Activated CD4-positive, alpha-beta memory T cell treated with anti-CD3 and anti-CD28 coated beads for 36 hours (primary cell): Measurements from ENCODE around the gene FATE1. TPM values are rescaled to one million over a fixed set of nuclear protein-coding genes. Genes with fewer than 3 reads are reported as not detected.
A peak's percentile ranks its signal among the peaks of the same experiment; 100 is the strongest.

Experiments
- CTCF ChIA-PET: fragments of 350-600 bp; sonication (Branson Sonifier 250); formaldehyde crosslinking; loops from one replicate; lab custom pipeline; 2021; ENCODE audit warnings: antibody characterized with exemption, inconsistent platforms; lab: Charles Lee
- POLR2A ChIA-PET: fragments of 350-600 bp; sonication (Branson Sonifier 250); formaldehyde crosslinking; loops from one replicate; lab custom pipeline; 2021; ENCODE audit warnings: antibody characterized with exemption; lab: Charles Lee
- DNase-seq: peaks from one replicate; pipeline ENCODE4 v3.0.0-alpha.2; 2020
- H3K27ac Mint-ChIP-seq: one replicate; pipeline ENCODE4 v1.8.0; 2021; ENCODE audit warnings: mixed read lengths
- H3K27me3 Mint-ChIP-seq: one replicate; pipeline ENCODE4 v1.8.0; 2021; ENCODE audit warnings: mixed read lengths
- H3K36me3 Mint-ChIP-seq: one replicate; pipeline ENCODE4 v1.8.0; 2021; ENCODE audit warnings: mixed read lengths
- H3K4me1 Mint-ChIP-seq: one replicate; pipeline ENCODE4 v1.8.0; 2021; ENCODE audit warnings: low read depth, mixed read lengths
- H3K4me3 Mint-ChIP-seq: one replicate; pipeline ENCODE4 v1.8.0; 2021; ENCODE audit warnings: mild to moderate bottlenecking, mixed read lengths
- H3K9me3 Mint-ChIP-seq: one replicate; pipeline ENCODE4 v1.8.0; 2021; ENCODE audit warnings: mixed read lengths
- intact Hi-C: fragments of 100-400 bp; cut with micrococcal nuclease; formaldehyde crosslinking; loops from one replicate; pipeline ENCODE4 v1.15.1; 2023
- total RNA-seq, 2 experiments: library from RNA; stranded (reverse); gene quantifications; one replicate each; pipeline ENCODE4 v1.2.3, GENCODE V29; 2021

FATE1 gene
- total RNA-seq, 2 experiments from 2014 or later, result not detected

DNA sequence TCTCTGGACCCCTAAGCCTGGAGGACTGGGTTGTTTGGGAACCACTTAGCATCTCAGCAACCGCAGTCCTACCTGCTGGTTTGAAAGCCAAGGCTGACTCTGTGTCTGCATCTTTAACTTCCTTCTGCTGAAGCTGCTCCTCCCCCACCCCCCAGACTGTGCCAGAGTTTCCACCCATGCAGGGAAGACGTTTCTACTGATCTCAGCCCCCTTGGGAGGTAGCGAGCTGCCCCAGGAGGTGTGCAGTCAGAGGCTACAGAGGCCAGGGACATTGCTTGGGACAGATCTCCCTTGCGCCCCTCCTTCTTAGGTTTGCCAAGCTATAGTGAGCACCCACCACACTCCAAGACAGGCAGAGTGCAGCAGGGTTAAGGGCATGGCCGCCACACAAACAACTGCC, 4.7 kb upstream of the FATE1 start:
- DNase-seq, result no peak
- CTCF ChIA-PET, result no interaction called here
- POLR2A ChIA-PET, result no interaction called here
- Mint-ChIP-seq H3K4me3 (no peak overlapping the region), H3K27me3 (peaks cover 2% of the 10 kb centered on the region), H3K27ac (no peak overlapping the region), H3K36me3 (no peaks in the 10 kb centered on the region), H3K9me3 (no peaks in the 10 kb centered on the region), H3K4me1 (no peaks in the 10 kb centered on the region)
- intact Hi-C loops, result no loop called here

DNA sequence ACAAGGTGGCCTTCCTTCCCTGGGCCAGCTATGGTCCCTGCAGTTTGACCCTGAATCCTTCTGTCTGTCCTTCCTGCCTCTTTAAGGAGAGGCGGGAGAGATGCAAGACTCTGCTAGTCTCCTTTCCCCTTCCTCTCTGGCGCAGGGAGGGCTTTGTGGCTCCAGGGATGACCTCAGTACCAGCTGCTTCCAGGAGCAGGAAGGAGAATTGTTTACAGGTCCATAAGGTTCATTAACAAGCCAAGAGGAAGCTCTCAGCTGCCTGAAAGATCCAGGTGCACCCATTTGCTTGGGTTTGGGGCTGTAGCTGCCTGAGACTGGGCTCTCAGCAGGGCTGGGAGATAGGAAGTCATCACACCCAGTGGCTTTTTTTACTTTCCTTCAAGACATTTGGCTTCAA, 4.0 kb upstream of the FATE1 start:
- Mint-ChIP-seq H3K9me3 (no peaks in the 10 kb centered on the region), H3K27ac (no peak overlapping the region), H3K4me3 (no peak overlapping the region), H3K27me3 (peaks cover 2% of the 10 kb centered on the region), H3K4me1 (no peaks in the 10 kb centered on the region), H3K36me3 (no peaks in the 10 kb centered on the region)
- no peak for DNase-seq
- intact Hi-C loops, result no loop called here
- ChIA-PET CTCF (no interaction called here), POLR2A (no interaction called here)

DNA sequence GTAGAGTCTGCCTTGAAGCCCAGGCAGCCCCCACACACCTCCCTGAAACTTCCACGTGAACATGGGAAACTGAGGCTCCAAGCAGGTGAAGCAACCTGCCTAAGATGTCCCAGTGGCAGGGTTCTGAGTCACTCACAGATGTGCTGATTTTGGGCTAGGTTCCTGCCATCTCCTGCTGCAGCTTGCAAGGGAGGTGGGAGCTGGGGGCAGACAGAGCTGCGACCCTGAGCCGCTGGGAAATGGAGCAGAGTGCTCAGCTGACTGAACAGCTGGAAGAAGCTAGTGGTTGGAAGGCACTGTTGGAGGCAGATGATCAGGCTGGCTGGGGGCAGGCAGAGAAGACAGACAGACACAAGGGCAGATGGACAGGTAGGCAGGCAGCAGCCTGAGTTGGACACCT, 3.6 kb upstream of the FATE1 start:
- no peak overlapping the region for H3K27ac Mint-ChIP-seq

DNA sequence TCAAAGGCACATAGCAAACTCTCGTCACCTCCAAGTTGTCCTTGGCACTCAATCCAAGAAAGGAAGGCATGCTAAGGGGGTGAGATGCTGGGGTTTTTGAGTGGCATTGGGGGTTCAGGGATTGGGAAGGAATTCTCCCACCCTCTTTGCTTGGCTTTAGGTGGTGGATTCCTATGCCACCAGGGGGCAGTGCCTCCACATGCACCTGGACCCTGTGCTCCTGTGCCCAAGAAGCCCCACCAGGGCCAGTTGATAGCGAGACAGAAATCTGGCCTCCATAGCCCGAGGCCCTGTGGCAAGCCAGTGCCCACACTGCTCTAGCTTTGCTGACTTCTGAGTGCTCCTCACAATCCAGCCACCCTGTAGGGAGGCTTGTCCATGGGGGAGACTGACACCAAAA, 2.0 kb upstream of the FATE1 start:
- H3K27ac Mint-ChIP-seq, result no peak overlapping the region
- no peak overlapping the region for H3K4me3 Mint-ChIP-seq
- intact Hi-C loops, result no loop called here
- ChIA-PET POLR2A (no interaction called here), CTCF (no interaction called here)
- no peaks in the 10 kb centered on the region for H3K36me3 Mint-ChIP-seq
- peaks cover 2% of the 10 kb centered on the region for H3K27me3 Mint-ChIP-seq
- no peaks in the 10 kb centered on the region for H3K9me3 Mint-ChIP-seq
- no peaks in the 10 kb centered on the region for H3K4me1 Mint-ChIP-seq
- peak; percentile 10 for DNase-seq

More for the DNA sequence above, 3.6 kb upstream of the FATE1 start:
- no peak for DNase-seq
- ChIA-PET CTCF (no interaction called here), POLR2A (no interaction called here)
- intact Hi-C loops, result no loop called here
- Mint-ChIP-seq H3K9me3 (no peaks in the 10 kb centered on the region), H3K4me1 (no peaks in the 10 kb centered on the region), H3K4me3 (no peak overlapping the region), H3K27me3 (peaks cover 2% of the 10 kb centered on the region), H3K36me3 (no peaks in the 10 kb centered on the region)

DNA sequence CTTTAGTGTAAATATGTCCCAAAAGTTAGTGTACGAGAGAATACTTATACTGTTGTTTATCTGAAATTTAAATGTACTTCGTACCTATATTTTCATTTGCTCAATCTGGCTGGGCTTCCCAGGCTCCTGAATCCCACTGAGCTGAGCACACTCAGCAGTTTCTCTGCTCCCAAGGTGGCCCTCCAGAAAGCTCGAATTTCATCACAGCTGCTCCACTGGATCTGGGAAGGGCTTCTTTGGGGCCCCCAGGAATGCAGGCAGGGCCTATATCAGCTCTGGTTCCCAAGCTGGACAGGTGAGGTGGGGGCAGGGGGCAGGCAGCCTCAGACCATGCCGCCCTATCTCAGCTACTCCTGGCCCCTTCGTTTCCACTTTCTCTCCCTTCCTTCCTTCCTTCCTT, 1.5 kb upstream of the FATE1 start:
- intact Hi-C loops, result no loop called here
- Mint-ChIP-seq H3K4me1 (no peaks in the 10 kb centered on the region), H3K27me3 (peaks cover 2% of the 10 kb centered on the region), H3K9me3 (no peaks in the 10 kb centered on the region), H3K27ac (no peak overlapping the region), H3K36me3 (no peaks in the 10 kb centered on the region), H3K4me3 (no peak overlapping the region)
- CTCF ChIA-PET, result no interaction called here
- DNase-seq, result no peak
- POLR2A ChIA-PET, result no interaction called here

DNA sequence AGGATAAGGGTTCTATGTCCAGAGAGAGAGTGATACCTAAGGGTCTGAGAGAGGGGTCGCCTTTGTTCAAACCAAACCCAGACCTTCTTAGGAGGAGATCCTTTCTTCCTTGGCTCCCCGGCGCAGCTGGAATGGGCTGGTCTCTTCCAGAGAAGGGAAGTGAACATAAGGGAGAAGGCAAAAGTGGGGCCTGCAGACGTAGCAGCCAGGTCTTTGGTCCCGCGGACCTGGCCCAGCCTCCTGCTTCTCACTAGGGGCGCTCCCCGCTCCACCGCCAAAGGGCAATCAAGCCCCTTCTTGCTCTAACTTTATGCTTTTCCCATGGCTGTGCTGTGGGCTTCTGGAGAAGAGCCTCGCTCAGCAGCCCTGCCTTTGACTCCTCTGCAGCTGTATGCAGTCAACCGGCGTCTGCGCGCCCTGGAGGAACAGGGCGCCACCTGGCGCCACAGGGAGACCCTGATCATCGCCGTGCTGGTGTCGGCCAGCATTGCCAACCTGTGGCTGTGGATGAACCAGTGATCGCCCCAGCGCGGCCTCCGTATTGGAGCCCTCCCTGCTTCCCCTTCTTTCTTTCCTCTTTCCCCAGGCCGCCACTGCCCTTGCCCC, 6.5 kb downstream of the FATE1 start:
- ChIA-PET POLR2A (no interaction called here), CTCF (interaction anchor here (0.9 kb wide), 1 partner anchor 571 kb away, joined by 3 read pairs; no protein-coding TSS in a partner anchor)
- H3K4me1 Mint-ChIP-seq, result no peaks in the 10 kb centered on the region
- no peaks in the 10 kb centered on the region for H3K9me3 Mint-ChIP-seq
- H3K27ac Mint-ChIP-seq, result no peak overlapping the region
- intact Hi-C loops, result no loop called here
- H3K27me3 Mint-ChIP-seq, result no peaks in the 10 kb centered on the region
- H3K36me3 Mint-ChIP-seq, result no peaks in the 10 kb centered on the region
- H3K4me3 Mint-ChIP-seq, result no peak overlapping the region
- DNase-seq, result peak; percentile 8

DNA sequence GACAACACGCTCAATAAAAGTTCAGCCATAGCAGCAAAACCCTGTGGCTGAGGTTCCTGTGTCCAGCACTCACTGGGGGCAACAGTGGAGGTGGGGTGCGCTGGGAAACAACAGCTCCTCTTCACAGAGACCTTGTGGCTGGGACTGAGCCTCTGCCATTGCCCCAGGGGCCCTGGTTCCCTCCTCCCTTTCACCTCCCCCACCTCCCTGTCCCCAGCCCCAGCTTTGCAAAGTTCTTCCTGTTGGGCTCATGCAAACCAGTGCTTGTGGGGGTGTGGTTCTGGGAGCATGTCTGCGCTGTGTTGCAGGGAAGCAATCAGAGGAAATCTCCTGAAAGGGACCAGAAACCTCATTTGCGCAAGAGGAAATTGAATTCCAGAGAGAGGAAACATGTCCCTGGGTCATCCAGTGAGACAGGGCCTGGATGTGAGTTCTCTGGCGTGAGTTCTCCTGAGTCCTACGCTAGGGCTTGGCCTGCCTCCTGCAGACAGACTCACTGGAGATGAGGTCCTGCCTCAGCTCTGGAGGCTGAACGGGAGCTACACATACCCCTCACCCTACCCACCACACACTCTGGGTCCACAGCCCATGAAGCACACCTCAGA, 7.4 kb downstream of the FATE1 start:
- Mint-ChIP-seq H3K9me3 (no peaks in the 10 kb centered on the region), H3K4me3 (no peak overlapping the region), H3K27ac (no peak overlapping the region), H3K36me3 (no peaks in the 10 kb centered on the region), H3K27me3 (no peaks in the 10 kb centered on the region), H3K4me1 (no peaks in the 10 kb centered on the region)
- no peak for DNase-seq
- intact Hi-C loops, result no loop called here
- CTCF ChIA-PET, result no interaction called here
- POLR2A ChIA-PET, result no interaction called here

DNA sequence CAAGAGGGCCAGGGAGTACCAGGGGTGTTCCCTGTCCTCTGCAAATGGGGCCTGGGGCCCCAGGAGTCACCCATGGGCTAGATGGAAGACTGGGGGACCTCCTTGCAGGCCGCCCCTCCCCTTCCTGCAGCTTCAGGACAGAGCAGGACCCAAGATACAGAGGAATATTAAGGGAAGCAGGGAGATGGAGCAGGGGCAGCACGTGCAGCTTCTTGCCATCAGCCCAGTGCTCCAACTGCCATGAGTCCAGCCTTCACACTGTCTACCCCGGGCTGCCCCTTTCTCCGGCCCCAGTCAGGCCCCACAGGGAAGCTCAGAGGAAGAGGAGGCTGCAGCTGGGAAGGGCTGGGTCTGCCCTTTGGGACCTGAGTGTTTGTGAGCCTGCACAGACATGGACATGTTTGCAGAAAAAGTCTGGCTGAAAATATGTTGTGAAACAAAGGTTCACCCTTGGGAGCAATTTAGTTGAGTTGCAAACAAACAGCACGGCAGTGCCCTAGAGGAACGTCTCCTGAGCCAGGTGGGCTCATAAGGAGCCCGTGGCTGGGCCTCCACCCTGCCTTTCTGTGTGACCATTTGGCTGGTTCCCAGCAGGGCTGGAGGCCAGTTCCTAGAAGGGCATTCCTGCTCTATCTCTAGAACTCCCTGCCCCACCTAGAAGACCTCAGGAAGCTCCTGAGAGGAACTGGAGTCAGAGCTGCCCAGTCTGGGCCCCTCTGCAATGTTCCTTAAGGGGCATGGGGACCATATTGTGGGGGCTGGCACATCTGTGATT, 8.9 kb downstream of the FATE1 start:
- H3K36me3 Mint-ChIP-seq, result no peaks in the 10 kb centered on the region
- CTCF ChIA-PET, result no interaction called here
- no peaks in the 10 kb centered on the region for H3K27me3 Mint-ChIP-seq

DNA sequence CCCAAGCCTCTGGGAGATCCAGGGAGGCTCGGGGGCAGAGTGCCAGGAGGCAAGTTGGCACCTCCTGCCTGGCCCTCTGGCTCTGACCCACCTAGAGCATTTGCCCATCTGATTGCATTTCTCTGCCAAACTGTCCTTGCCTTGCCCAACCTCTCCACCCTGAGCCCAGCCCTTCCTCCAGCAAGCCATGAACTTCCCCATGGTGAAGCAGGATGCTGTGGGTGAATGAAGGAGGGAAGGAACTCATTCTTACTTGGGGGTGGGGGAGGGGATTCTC, 9.4 kb downstream of the FATE1 start:
- H3K27me3 Mint-ChIP-seq, result no peaks in the 10 kb centered on the region
- no peaks in the 10 kb centered on the region for H3K4me1 Mint-ChIP-seq
- ChIA-PET CTCF (no interaction called here), POLR2A (no interaction called here)
- DNase-seq, result no peak
- no peaks in the 10 kb centered on the region for H3K9me3 Mint-ChIP-seq
- H3K36me3 Mint-ChIP-seq, result no peaks in the 10 kb centered on the region
- H3K27ac Mint-ChIP-seq, result no peak overlapping the region
- no peak overlapping the region for H3K4me3 Mint-ChIP-seq
- intact Hi-C loops, result no loop called here

More for the DNA sequence above, 8.9 kb downstream of the FATE1 start:
- DNase-seq, result no peak
- Mint-ChIP-seq H3K9me3 (no peaks in the 10 kb centered on the region), H3K4me3 (no peak overlapping the region), H3K4me1 (no peaks in the 10 kb centered on the region), H3K27ac (no peak overlapping the region)
- POLR2A ChIA-PET, result no interaction called here
- intact Hi-C loops, result no loop called here

DNA sequence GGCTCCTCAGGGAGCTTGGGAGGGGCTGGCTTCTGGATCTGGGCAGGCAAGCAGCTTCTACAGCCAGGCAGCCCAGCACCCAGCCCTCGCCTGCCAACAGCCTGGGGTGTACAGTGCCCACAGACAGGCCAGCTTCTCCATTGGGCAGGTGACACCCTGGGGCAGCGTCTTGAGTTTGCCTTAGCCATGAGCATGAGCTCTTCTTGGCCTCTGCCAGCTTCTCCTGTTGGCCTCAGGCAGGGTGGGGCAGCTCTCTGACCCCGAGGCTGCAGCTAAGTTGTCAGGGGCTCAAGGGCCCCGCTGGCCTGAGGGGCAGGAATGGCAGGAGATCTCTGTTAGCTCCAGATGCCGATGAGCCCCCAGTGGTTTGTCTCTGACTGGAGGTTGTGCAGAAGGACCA, 10.9 kb downstream of the FATE1 start:
- intact Hi-C loops, result no loop called here
- POLR2A ChIA-PET, result no interaction called here
- Mint-ChIP-seq H3K4me3 (no peak overlapping the region), H3K9me3 (no peaks in the 10 kb centered on the region), H3K27ac (no peak overlapping the region), H3K27me3 (no peaks in the 10 kb centered on the region), H3K36me3 (no peaks in the 10 kb centered on the region), H3K4me1 (no peaks in the 10 kb centered on the region)
- CTCF ChIA-PET, result no interaction called here
- DNase-seq, result no peak

DNA sequence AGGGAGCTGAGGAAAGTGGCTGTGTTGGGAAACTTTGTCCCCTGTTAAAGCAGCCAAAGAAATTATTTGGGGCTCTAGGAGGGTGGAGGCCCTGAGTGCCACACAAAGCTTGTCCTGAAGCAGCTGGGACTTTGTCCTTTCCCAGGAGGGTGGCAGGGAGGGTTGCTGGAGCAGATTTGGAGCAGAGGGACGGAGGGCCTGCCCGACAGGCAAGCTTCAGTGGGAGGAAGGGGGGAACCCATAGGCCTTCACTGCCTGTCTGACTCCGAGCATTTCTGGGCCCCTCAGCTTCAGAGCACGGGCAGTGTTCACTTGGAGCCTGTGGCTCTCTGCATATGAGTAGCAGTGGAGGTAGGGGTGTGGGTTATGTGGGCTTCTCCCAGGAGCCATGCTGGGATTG, 11.5 kb downstream of the FATE1 start:
- H3K36me3 Mint-ChIP-seq, result no peaks in the 10 kb centered on the region
- H3K4me3 Mint-ChIP-seq, result no peak overlapping the region
- DNase-seq, result no peak
- POLR2A ChIA-PET, result no interaction called here
- intact Hi-C loops, result no loop called here
- CTCF ChIA-PET, result no interaction called here
- no peak overlapping the region for H3K27ac Mint-ChIP-seq
- no peaks in the 10 kb centered on the region for H3K27me3 Mint-ChIP-seq
- no peaks in the 10 kb centered on the region for H3K9me3 Mint-ChIP-seq
- H3K4me1 Mint-ChIP-seq, result no peaks in the 10 kb centered on the region

DNA sequence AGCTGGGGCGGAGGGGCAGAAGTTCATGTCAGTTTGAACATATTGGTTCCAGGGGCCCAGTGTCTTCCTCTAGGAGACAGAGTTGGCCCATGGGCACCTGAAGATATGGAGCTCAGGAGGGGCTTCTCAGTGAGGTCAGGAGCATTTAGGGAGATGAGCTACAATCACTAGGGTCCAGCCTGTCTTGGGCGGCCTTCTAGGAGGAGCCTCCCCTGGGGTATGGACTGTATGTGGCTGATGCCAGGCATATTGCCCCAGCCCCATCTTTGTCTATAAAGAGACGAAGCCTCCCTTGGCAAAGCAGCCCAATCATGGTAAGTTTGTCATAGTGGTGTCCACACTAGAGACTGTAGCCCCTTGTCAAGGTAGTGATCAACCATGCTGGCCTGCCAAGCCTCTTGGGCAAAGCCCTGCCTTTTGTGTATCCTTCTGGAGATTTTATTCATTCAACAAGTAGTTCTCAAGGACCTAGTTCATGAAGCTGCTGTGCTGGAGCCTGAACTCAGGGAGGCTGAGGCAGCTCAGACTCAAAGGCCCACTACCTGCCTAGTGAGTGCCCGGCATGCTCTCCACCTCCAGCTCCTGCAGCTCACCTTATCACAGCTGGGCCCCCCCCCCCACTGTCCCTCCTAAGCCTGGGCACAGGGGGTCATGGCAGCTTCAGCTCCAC, 13.4 kb downstream of the FATE1 start:
- intact Hi-C loops, result no loop called here
- H3K4me3 Mint-ChIP-seq, result no peak overlapping the region
- no peak for DNase-seq
- H3K4me1 Mint-ChIP-seq, result no peaks in the 10 kb centered on the region
- ChIA-PET POLR2A (no interaction called here), CTCF (interaction anchor here (1.1 kb wide), 1 partner anchor 21 kb away, joined by 3 read pairs; no protein-coding TSS in a partner anchor)
- H3K27ac Mint-ChIP-seq, result no peak overlapping the region
- no peaks in the 10 kb centered on the region for H3K36me3 Mint-ChIP-seq
- H3K27me3 Mint-ChIP-seq, result peaks cover 3% of the 10 kb centered on the region
- no peaks in the 10 kb centered on the region for H3K9me3 Mint-ChIP-seq
